ENCODE measurements around the gene TNFSF13B.
A peak's percentile ranks its signal among the peaks of the same experiment; 100 is the strongest.

The TNFSF13B gene

GRCh38 chr13:108346376-108346775 lies 76.9 kb downstream of the TNFSF13B start:
- DNase-seq (ENCODE audit: low read depth in 3 of 3, low spot score in 1 of 3) = peak in 1 of 3 donors; percentile 18

- DNase-seq (ENCODE audit: low read depth in 3 of 3, low spot score in 1 of 3) = no peak
Observed at GRCh38 chr13:108349269-108349668, 79.8 kb downstream of the TNFSF13B start.

GRCh38 chr13:108350579-108350978 lies 81.1 kb downstream of the TNFSF13B start:
- DNase-seq (ENCODE audit: low read depth in 3 of 3, low spot score in 1 of 3) = no peak

- no peak for DNase-seq (ENCODE audit: low read depth in 3 of 3, low spot score in 1 of 3)
Observed at GRCh38 chr13:108352599-108352998, 83.1 kb downstream of the TNFSF13B start.

- no peak for DNase-seq (ENCODE audit: low read depth in 3 of 3, low spot score in 1 of 3)
Observed at GRCh38 chr13:108357228-108357627, 87.7 kb downstream of the TNFSF13B start.
